Measurements from ENCODE around the gene NAT8L. TPM values are rescaled to one million over a fixed set of nuclear protein-coding genes. Genes with fewer than 3 reads are reported as not detected.
A peak's percentile ranks its signal among the peaks of the same experiment; 100 is the strongest.
"Not testable (repeated sequence)": the region's sequence is repeated elsewhere in the genome, so short reads cannot be mapped to it uniquely, and the experiment has no call there.

The NAT8L gene
- 0.82 TPM for total RNA-seq
- long read RNA-seq, partial matches to known transcripts: 1 of 2 reads
- long read RNA-seq, other reads (novel, unspliced or antisense): 1 of 2 reads

GRCh38 chr4:2059046-2059725, at the start of gene NAT8L:
NAT8L (plus strand) TSS chr4:2059327; CDS start chr4:2059512, 185 bp downstream.
- DNase-seq: peak; percentile 55

GRCh38 chr4:2009651-2010233, 49.4 kb upstream of the NAT8L start:
- DNase-seq: peak; percentile 68
- intact Hi-C loops (cut with micrococcal nuclease): no loop called here
- ATAC-seq: peak; percentile 44

More at GRCh38 chr4:2059046-2059725, at the start of gene NAT8L:
- ATAC-seq: peak; percentile 31
- intact Hi-C loops (cut with micrococcal nuclease): no loop called here

- DNase-seq (no peak), ATAC-seq (no peak)
These were observed 47.5 kb upstream of the NAT8L start for GRCh38 chr4:2011583-2011982.

GRCh38 chr4:2015008-2015407, 44.1 kb upstream of the NAT8L start:
- ATAC-seq (no peak), DNase-seq (no peak)
- intact Hi-C loops (cut with micrococcal nuclease): no loop called here

More at GRCh38 chr4:2011583-2011982, 47.5 kb upstream of the NAT8L start:
- intact Hi-C loops (cut with micrococcal nuclease): no loop called here

- intact Hi-C loops (cut with micrococcal nuclease); ATAC-seq; DNase-seq: not testable (repeated sequence)
These were observed 37.6 kb upstream of the NAT8L start for GRCh38 chr4:2021358-2022018.

- no peak for ATAC-seq
- intact Hi-C loops (cut with micrococcal nuclease): no loop called here
These were observed 34.4 kb upstream of the NAT8L start for GRCh38 chr4:2024683-2025082.

GRCh38 chr4:2025817-2026216, 33.3 kb upstream of the NAT8L start:
- DNase-seq (no peak), ATAC-seq (no peak)
- intact Hi-C loops (cut with micrococcal nuclease): no loop called here

More at GRCh38 chr4:2024683-2025082, 34.4 kb upstream of the NAT8L start:
- no peak for DNase-seq

GRCh38 chr4:2027120-2027519, 32.0 kb upstream of the NAT8L start:
- DNase-seq; ATAC-seq; intact Hi-C loops (cut with micrococcal nuclease): not testable (repeated sequence)

- DNase-seq; ATAC-seq; intact Hi-C loops (cut with micrococcal nuclease): not testable (repeated sequence)
These were observed 28.0 kb upstream of the NAT8L start for GRCh38 chr4:2031161-2031560.

GRCh38 chr4:2036327-2036726, 22.8 kb upstream of the NAT8L start:
- ATAC-seq (no peak), DNase-seq (no peak)
- intact Hi-C loops (cut with micrococcal nuclease): no loop called here

GRCh38 chr4:2036866-2037265, 22.3 kb upstream of the NAT8L start:
- intact Hi-C loops (cut with micrococcal nuclease): no loop called here
- ATAC-seq: no peak
- DNase-seq: no peak

- DNase-seq (no peak), ATAC-seq (peak; percentile 9)
- intact Hi-C loops (cut with micrococcal nuclease): no loop called here
These were observed 18.5 kb upstream of the NAT8L start for GRCh38 chr4:2040391-2041238.

GRCh38 chr4:2041239-2042130, 17.6 kb upstream of the NAT8L start:
- peak; percentile 82 for ATAC-seq
- intact Hi-C loops (cut with micrococcal nuclease): no loop called here
- peak; percentile 89 for DNase-seq

GRCh38 chr4:2042204-2042946, 16.8 kb upstream of the NAT8L start:
- intact Hi-C loops (cut with micrococcal nuclease): no loop called here
- DNase-seq: peak; percentile 49
- ATAC-seq: peak; percentile 47

GRCh38 chr4:2042947-2043395, 16.2 kb upstream of the NAT8L start:
- ATAC-seq (no peak), DNase-seq (no peak)
- intact Hi-C loops (cut with micrococcal nuclease): no loop called here

- ATAC-seq (no peak), DNase-seq (no peak)
- intact Hi-C loops (cut with micrococcal nuclease): no loop called here
These were observed 15.6 kb upstream of the NAT8L start for GRCh38 chr4:2043396-2044118.

- intact Hi-C loops (cut with micrococcal nuclease): no loop called here
- ATAC-seq (no peak), DNase-seq (no peak)
These were observed 15.0 kb upstream of the NAT8L start for GRCh38 chr4:2044119-2044485.
